Measurements from ENCODE around the gene PTPRN. TPM values are rescaled to one million over a fixed set of nuclear protein-coding genes. Genes with fewer than 3 reads are reported as not detected.

Gene PTPRN
- total and polyA plus RNA-seq, 10 of the 15 experiments (the other 5 are each of a cell fraction or from before 2014, with no cell fraction given) = 0.28 to 0.69 TPM; not detected in 8

DNA sequence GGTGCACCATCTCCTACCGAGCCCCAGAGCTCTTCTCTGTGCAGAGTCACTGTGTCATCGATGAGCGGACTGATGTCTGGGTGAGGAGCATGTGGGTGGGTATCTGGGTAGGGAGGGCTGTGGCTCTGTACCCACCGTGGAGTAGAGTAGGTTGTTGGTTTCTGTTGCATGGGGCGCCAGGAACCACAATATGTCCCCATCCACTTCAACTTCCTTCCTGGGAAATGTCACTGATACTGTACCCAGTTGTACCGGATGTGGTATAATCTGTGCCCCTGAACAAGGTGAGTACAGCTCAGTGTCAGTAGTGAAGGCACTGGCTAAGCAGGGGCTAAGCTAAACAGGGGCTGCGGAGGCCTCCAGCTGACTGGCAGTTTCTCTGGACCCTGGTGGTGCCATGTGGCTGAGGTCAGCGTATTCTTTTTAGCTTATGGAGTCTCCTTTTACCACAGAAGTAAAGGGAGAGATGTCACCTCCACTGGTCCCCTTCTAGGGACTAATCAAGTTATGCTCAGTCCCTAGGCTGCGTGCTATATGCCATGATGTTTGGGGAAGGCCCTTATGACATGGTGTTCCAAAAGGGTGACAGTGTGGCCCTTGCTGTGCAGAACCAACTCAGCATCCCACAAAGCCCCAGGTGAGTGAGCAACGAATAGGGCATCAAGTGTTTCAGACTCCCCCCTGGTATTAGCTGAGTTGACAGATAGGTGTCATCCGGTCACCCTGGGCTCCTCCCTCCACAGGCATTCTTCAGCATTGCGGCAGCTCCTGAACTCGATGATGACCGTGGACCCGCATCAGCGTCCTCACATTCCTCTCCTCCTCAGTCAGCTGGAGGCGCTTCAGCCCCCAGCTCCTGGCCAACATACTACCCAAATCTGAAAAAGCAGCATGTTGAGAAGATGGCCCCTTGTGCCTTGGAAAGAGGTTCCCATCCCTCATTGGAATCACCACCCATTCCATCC, 61.2 kb downstream of the PTPRN start (continued):
- no peak for TF ChIP-seq POU2F2 (IDR thresholded peaks at IDR 0.05; ENCODE audit: borderline replicate concordance, low read depth, low read length)
- TF ChIP-seq BHLHE40 (IDR thresholded peaks at IDR 0.05; ENCODE audit: borderline replicate concordance in 1 of 2, low read depth in 2 of 2, low read length in 1 of 2) = no peak
- TF ChIP-seq, protein P1, sequence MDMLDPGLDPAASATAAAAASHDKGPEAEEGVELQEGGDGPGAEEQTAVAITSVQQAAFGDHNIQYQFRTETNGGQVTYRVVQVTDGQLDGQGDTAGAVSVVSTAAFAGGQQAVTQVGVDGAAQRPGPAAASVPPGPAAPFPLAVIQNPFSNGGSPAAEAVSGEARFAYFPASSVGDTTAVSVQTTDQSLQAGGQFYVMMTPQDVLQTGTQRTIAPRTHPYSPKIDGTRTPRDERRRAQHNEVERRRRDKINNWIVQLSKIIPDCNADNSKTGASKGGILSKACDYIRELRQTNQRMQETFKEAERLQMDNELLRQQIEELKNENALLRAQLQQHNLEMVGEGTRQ (IDR thresholded peaks at IDR 0.05; ENCODE audit: borderline replicate concordance, low read depth, low read length) = no peak
- no peak for TF ChIP-seq LARP7 (IDR thresholded peaks at IDR 0.05)
- no peak for TF ChIP-seq ESRRA (IDR thresholded peaks at IDR 0.05; ENCODE audit: low read length)
- TF ChIP-seq, protein P2, sequence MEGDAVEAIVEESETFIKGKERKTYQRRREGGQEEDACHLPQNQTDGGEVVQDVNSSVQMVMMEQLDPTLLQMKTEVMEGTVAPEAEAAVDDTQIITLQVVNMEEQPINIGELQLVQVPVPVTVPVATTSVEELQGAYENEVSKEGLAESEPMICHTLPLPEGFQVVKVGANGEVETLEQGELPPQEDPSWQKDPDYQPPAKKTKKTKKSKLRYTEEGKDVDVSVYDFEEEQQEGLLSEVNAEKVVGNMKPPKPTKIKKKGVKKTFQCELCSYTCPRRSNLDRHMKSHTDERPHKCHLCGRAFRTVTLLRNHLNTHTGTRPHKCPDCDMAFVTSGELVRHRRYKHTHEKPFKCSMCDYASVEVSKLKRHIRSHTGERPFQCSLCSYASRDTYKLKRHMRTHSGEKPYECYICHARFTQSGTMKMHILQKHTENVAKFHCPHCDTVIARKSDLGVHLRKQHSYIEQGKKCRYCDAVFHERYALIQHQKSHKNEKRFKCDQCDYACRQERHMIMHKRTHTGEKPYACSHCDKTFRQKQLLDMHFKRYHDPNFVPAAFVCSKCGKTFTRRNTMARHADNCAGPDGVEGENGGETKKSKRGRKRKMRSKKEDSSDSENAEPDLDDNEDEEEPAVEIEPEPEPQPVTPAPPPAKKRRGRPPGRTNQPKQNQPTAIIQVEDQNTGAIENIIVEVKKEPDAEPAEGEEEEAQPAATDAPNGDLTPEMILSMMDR (IDR thresholded peaks at IDR 0.05 in 2 of 3, conservative IDR thresholded peaks at IDR 0.05 in 1 of 3; ENCODE audit: control insufficient read depth in 2 of 3, extremely low read depth in 1 of 3, insufficient read depth in 1 of 3, low read depth in 3 of 3, low read length in 3 of 3) = no peak
- TF ChIP-seq, protein P3, sequence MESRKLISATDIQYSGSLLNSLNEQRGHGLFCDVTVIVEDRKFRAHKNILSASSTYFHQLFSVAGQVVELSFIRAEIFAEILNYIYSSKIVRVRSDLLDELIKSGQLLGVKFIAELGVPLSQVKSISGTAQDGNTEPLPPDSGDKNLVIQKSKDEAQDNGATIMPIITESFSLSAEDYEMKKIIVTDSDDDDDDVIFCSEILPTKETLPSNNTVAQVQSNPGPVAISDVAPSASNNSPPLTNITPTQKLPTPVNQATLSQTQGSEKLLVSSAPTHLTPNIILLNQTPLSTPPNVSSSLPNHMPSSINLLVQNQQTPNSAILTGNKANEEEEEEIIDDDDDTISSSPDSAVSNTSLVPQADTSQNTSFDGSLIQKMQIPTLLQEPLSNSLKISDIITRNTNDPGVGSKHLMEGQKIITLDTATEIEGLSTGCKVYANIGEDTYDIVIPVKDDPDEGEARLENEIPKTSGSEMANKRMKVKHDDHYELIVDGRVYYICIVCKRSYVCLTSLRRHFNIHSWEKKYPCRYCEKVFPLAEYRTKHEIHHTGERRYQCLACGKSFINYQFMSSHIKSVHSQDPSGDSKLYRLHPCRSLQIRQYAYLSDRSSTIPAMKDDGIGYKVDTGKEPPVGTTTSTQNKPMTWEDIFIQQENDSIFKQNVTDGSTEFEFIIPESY (IDR thresholded peaks at IDR 0.05) = 0 out of 2 replicates have a peak, but pooled peaks have one; percentile 41

All from GM12878 (cell line).